NCI-H510A (cell line): ENCODE measurements around the gene SAA4.
"Not testable (repeated sequence)": the region's sequence is repeated elsewhere in the genome, so short reads cannot be mapped to it uniquely, and the experiment has no call there.

Experiments used
- DNase-seq: peaks from one replicate; lab custom pipeline; 2025; lab: John Stamatoyannopoulos, UW

SAA4 gene

DNA sequence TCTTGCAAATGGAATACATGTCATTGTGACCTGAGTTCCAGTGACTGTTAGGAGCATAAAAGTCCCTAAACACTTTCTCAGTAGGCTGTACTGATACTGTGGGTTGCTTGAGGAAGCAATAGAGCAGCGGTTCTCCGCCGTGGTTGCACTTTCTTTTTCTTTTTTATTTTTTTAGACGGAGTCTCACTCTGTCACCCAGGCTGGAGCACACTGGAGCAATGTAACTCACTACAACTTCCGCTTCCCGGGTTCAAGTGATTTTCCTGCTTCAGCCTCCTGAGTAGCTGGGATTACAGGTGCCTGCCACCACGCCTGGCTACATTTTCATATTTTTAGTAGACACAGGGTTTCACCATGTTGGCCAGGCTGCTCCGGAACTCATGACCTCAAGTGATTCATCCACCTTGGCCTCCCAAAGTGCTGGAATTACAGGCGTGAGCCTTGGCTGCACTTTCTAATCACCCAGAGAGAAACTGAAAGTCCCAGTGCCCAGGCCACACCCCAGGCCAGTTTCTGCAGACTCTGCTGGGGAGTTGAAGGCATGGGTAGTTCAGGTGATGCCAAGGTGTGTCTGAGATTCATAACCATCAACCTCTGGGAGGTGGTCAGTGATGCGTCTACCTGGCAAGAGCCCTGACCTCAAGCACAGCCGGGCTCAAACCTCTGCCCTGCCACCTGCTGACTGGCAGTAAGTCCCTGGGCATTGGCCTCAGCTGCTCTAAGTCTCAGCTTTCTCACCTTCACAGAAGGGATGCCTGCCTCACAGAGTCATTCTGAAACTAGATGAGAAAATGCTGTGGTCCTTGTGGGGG is 10.0 kb upstream of the SAA4 start:
- DNase-seq = not testable (repeated sequence)

DNA sequence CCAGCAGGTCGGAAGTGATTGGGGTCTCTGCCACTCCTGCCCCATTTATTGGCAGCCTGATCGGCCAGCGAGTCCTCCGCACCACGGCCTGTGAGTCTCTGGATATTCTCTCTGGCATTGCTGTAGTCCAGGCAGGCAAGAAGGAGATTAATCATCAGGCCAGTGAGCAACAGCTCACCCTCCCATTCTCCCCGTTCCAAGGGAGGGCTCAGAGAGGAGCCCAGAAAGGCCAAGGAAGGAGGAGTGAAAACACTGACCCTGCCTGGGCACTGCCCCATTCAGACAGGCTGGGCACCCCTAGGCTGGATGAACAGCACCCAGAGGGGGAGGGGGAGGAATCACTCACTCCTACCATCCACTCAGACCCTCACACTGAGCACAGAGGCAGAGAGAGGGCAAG is 8.8 kb upstream of the SAA4 start:
- no peak for DNase-seq

DNA sequence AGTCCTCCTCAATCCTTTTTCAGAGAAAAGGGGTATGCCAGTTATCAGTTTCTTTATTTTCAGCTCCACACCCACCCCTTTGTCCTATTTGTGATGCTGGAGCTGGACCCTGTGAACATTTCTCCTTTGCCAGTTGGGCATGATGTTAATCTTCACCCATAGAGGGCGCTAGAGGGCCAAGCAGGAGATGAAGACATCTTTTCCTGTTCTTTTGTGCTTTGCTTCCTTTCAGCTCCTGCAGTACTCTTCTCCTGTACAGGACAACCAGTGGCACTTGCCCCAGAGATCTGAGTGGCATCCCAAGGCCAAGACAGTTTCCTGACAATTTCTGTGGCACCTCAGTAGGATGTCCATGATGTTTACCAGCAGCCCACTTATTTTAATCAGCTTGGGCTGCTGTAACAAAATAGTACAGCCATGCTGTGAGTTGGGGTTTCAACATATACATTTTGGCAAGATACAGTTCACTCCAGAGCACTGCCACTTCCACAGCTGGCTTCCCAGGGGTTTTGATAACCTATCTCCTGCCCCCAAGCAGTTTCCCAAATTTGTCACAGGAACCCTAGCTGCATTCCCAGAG is 7.3 kb upstream of the SAA4 start:
- DNase-seq = no peak

DNA sequence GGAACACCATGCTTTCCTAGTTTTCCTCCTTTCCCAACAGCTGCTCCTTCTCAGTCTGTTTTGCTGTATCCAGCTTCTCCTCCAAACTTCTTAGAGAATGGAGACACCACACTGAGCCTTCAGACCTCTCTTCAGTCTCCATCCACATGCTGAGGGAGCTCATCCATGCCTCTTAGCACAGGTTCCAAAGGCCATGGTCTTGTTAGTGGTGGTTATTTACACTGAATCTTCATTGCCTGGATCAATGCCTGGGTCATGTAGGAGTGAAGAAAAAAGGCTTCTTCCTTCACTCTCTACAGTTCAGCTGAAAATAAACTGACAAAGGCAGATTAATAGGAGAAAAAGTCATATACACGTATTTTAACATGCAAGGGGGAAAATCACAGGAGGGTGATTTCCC is 3.1 kb upstream of the SAA4 start:
- no peak for DNase-seq

DNA sequence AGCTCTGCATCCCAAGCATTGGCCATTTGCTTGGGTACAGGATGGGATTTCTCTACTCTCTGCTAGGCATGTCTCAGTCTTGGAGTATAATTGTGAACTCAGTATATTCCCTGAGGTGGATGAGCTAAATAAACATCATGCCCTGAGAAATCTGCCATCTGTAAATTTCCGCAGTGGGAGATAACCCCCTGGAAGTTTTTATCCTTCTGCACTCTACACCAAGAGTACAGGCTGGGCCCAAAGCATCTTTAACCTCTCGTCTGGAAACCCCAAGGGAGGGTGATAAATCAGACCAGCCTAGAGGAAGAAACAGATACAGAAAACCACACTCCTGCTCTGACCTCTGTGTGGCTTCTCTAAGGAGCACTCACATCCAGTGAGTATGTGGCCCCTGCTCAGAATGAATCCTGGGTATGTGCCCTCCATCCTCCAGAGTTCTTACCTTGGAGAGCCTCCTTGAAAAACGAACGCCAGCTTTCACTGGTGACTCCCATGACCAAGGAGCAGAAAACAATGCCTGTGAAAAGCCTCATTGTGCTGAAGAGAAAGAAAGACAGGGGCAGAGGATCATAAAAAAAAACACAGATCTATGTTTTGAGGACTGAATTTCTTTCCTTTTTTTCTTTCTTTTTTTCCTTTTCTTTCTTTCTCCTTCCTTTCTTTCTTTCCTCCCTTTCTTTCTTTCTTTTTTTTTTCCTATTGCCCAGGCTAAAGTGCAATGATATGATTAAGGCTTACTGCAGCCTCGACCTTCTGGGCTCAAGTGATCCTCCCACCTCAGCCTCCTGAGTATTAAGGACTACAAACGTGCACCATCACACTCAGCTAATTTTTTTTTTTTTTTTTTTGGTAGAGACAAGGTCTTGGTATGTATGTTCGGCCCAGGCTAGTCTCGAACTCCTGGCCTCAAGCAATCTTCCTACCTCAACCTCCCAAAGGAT is 938 bp downstream of the SAA4 start:
- DNase-seq = no peak

DNA sequence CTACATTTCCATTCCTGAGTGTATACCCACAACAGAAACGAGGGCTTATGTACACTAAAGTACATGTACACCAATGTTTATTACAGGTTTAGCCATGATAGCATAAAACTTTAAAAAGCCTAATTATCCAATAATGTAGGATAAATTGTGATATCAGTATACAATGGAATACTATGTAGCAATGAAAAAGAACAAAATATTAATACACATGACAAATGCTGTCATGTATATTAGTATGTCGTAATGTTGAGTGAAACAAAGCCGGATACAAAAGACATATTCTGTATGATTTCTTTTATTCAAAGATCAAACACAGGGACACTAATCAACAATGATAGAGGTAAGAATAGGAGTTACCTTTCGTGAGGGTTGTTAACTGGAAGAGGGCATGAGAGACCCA is 2.7 kb downstream of the SAA4 start:
- no peak for DNase-seq

DNA sequence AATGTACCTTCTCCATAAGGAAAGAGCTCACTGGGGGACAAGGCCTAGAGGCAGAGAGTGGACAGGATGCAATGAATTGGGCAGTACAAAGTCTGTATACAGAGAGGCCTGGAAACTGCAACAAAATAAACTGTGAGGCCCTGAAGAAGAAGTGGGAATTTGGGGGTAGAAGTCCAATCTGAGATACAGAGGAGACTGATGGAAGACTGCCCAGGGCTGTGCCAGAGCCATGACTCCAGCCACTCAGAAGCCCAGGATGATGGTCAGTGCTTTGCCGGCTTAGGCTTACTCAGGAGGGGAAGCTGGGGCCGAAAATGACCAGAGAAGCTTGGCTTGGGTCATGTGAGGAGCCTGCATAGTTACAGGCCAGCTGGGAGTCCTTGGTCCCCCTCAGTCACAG is 5.7 kb downstream of the SAA4 start:
- no peak for DNase-seq

DNA sequence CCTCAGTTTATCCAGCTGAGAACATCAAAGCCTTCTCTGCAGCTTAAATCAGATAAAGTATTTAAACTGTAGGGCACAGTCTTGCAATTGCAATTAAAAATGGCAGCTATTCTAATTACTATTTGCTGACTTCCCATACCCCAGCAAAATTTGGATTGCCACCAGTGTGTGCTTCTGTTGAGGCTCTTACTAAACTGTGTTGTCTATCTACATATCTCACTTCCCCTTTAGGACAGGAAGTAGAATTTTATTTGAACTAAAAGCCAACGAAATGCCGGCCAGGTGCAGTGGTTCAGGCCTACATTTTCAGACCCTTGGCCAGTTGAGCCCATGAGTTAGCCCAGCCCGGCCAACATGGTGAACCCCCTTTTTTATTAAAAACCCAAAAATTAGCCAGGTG is 7.1 kb downstream of the SAA4 start:
- no peak for DNase-seq

DNA sequence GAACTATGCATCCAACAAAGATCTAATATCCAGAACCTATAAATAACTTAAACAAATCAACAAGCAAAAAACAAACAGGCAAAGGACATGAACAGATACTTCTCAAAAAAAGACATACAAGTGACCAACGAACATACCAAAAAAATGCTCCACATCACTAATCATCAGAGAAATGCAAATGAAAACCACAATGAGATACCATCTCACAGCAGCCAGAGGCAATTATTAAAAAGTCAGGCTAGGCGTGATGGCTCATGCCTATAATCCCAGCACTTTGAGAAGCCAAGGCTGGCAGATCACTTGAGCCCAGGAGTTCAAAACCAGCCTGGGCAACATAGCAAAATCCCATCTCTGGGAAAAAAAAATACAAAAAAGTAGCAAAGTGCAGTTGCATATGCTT is 10.7 kb downstream of the SAA4 start:
- DNase-seq = no peak

DNA sequence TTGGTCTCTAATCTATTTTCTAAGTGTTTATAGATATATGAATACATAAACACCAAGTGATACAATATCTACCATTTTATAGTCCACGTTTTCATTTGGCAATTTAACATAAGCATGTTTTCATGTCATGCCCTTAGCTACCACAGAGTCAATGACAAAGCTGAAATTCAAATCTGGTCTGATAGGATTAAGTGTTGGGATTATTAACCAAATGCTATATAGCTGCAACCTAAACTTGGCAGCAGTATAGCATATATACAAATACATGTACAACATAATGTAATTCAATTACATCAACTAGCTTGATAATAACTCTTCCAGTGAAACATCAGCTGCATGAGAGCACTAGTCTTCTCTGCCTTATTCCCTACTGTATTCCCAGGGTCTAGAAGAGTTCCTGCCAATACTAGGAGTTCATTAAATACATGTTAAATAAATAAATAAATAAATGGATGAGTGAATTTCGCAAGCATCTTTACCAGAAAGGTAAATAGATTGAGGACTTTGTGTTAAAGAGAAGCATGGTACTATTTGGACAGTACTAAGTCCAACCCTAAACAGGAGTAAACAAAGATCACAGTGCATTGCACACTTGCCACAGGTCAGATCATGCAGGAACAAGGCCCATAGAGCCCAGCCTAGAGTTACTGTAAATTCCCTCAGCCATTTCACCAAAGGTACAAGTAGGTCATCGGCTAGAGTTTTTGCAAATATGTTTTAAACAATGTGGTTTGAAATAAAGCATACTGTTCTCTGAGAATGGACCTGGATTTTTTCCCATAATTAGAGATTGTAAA is 12.8 kb downstream of the SAA4 start:
- DNase-seq = no peak

DNA sequence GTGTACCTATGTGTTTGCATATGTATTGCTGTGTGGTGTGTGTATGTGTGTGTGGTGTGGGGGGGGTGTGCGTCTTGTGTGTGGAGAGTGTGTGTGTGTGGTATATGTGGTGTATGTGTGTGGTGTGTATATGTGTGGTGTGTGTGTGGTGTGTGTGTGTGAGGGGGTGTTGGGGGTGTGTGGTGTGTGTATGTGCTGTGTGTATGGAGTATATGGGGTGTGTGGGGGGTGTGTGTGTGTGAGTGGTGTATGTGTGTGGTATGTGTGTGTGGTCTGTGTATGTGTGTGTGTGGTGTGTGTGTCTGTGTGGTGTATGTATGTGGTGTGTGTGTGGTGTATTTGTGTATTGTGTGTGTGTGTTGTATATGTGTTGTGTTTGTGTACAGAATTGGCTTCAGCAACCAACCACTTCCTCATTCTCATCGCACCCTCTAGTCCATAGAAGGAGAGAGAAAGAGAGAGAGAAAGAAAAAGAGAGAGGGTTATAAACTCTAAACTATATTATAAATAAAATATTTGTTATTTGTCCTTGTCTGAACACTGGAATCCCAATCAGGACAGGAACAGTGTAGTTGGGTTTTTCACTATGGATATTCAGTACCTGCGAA is 13.7 kb downstream of the SAA4 start:
- DNase-seq = no peak

DNA sequence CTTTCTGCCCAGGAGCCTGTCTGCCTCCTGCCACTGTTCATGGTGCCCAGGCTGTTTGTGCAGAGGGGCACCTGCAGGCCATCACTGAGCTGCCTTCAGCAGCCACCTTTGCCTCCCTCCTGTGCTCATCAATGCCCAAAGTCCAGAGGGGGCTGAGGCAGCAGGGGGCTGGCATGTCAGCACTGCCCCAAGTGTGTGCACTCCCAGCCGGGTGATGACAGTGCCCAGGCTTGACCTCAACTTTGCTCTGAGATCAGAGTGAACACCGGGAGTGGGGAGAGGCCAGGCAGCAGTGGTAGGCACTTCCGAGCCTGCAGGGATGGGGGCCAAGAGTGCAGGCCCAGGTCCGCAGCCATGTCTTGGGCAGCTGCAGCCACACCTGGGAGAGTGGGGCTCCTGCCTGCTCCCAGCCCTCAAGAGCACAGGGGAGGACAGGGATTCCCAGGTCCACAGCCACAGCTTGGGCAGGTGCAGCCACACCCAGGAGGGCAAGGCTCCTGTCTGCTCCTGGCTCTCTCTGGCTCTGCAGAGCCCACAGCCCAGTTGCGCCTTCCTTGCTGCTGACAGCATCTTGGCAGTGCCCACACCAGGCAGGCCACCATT is 15.2 kb downstream of the SAA4 start:
- DNase-seq = no peak

DNA sequence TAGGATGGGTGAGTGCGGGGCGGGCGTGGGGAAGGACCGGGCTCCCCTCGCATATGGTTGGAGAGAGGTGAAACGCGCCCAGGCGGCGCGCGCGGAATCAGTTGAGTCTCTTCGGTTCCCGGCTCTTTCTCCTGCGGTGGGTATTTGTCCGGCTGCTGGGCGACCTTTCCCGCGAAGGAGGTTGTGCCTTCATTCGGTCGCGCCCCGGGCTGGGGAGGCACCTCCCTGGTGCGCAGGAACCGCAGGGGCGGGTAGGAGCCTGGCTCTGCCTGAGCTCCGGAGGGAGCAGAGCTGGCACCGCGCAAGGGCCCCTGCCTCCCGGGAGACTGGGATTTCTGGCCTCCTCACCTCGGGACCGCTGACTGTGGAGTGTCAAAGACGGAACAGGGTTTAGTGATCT is 27.5 kb downstream of the SAA4 start:
- no peak for DNase-seq

DNA sequence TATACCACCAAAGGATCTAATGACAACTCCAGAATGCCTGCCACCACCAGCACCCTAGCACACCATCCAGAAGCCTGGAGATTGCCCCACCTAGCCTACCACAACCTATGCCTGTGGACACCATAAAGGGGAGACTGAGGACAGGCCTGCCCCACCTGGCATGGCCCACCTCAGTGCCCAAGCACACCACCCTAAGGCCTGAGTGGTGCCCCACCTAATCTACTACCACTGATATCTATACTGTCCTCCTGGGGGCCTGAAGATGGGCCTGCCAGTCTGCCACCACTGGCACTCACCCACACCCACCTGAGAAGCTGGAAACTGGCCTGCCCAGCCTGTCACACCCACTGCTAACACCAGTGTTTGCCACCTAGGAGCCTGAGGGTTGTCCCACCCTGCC is 31.8 kb downstream of the SAA4 start:
- no peak for DNase-seq

DNA sequence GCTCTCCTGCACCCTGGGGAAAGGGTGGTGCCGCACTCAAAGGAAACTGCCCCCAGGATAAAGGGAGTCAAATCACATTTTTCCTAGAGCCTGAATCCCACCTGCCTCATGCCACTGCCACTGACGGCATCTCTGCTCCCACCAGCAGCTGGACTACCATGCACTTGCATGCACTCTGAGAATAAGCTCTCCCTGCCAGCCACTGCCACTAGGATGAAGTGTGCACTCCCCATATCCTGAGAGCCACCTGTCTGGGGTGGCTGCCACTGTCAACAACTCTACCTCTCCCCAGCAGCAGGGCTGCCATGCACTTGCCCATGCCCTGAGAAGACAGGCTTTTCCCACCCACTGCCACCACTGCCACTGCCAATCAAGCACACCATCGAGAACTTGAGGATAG is 32.4 kb downstream of the SAA4 start:
- DNase-seq = no peak

DNA sequence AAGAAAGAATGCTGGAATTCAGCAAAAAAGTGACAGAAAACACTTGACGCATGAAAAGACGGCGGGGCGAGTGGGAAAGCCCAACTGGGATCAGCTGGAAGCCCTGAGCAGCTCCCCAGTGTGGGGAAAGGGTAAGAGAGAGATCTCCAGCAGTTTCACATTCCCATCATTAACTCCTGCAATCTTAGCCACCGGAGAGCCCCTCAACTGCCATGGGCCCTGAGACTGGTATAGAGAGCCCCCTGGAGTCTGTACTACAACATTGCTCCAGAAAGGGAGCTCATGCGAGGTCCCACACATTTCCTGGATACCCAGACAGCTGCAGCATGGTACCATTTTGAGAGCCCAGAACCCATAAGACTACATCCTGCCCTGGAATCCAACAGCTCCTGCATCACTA is 32.9 kb downstream of the SAA4 start:
- no peak for DNase-seq

DNA sequence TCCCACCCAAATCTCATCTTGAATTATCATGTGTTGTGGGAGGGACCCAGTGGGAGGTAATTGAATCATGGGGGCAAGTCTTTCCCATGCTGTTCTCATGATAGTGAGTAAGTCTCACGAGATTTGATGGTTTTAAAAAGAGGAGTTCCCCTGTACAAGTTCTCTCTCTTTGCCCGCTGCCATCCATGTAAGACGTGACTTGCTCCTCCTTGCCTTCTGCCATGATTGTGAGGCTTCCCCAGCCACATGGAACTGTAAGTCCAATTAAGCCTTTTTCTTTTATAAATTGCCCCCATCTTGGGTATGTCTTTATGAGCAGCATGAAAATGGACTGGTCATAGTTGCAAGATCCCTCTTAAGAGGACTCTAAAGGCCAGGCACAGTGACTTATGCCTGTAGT is 38.9 kb downstream of the SAA4 start:
- not testable (repeated sequence) for DNase-seq

DNA sequence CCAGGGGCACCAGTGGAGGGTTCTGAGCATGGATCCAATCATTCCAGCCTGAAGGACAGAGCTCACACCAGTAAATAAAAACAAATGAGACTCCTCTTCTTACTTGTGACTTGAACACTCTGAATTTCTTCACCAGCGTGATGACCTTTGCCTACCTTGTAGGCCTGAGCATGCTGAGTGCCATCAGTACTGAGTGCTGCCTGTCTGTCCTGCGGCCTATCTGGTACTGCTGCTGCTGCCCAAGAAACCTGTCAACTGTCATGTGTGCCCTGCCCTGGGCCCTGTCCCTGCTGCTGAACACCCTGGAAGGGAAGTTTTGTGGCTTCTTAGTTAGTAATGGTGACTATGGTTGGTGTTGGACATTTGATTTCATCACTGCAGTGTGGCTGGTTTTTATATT is 40.1 kb downstream of the SAA4 start:
- no peak for DNase-seq

DNA sequence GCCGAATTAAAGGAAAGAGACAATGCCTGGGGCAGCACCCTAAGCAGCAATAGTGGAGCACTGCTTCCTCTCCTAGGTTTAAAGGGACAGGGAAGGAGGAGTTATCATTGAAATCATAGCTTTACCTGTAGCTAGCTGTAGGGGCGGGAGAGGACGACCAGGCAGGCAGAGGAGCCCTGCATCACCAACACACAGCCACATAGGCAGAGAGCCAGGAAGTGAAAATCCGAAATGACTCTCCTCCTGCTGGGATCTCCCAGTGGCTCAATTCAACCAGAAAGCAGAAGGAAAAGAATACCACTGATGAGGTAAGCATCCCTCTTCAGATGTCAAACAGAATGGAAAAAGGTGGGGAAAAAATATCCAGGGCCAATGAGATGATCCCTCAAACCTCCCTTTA is 43.6 kb downstream of the SAA4 start:
- DNase-seq = no peak

DNA sequence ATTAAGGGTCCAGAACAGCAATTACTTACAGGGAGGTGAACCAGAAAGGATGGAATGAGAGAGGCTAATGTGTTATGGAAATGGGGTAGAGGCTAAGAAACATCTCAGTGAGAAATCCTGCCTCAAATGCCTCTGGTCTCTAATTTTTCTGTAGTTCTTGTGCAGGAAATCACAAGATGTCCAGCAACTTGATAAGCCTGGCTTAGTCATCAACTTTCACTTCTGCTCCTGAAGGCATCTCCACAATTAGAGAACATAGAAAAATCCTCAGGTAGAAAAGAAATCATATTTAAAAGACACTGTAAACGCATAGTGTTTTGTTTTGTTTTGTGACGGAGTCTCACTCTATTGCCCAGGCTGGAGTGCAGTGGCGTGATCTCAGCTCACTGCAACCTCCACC is 45.2 kb downstream of the SAA4 start:
- DNase-seq = no peak
